ENCODE measurements around the gene SCAF1.
A peak's percentile ranks its signal among the peaks of the same experiment; 100 is the strongest.

SCAF1 gene

DNA sequence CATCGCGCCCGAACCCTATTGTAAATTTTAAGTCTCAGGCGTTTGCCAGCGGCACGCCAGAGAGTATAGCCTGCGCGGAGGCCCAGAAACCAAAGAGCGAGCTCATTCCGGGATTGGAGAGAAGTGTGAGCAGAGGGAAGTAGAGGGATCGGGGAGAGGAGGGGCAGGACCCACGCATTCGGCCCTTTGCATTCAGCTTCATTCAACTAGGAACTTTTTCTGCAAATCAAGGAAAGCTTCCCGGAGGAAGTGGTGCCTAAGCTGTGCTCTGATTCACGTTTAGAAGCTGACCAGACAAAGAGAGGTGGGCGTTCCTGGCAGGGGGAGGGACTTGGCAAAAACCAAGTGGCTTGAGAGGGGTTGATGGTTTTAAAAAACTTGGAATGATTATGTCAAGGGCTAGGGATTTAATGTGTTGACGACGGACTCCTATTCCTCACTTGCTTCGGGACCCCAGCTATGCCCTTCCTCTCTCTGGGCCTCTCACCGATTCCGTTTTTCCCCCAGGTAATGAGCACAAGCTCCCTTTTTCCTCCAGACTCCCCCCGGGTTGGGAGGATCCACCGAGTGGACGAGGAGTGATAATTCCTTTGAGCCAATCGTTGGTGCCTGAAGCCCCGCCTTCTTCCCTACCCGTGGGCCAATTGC, 34.3 kb downstream of the SCAF1 start:
- Mint-ChIP-seq H3K9me3 (no peaks in the 10 kb centered on the region), H3K4me1 (ENCODE audit: low read depth) (peaks cover 50% of the 10 kb centered on the region), H3K4me3 (peak overlapping the region; percentile 92), H3K27ac (peak overlapping the region; percentile 100), H3K36me3 (ENCODE audit: low read depth) (peaks cover 37% of the 10 kb centered on the region), H3K27me3 (no peaks in the 10 kb centered on the region)
- intact Hi-C loops (cut with micrococcal nuclease): loop anchor here (1.0 to 5.0 kb wide), 4 partner anchors 11 to 179 kb away; partner anchors contain the start of genes BCL2L12, IRF3, PRR12 and RPS11

DNA sequence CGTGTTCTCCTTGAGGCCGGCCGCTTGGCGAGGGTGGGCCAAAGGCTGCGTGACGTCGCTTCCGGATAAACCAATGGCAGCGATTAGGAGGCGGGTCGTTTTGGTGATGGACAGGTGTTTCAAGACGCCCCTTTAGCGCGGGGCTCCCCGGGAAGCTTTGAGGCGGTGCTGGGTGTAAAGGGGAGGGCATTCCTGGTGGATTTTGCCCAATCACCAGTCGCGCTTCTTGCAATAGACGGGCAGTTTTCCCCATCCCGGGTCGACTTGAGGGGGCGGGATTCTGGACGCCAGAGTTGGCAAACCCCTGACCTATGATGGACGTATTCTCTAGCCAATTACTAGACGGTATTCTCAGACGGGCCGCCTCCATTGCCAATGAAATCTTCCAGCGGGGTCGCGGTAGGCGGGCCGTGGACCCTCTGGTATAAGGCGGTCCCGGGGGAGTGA, 34.8 kb downstream of the SCAF1 start:
- Mint-ChIP-seq H3K4me1 (ENCODE audit: low read depth) (peaks cover 47% of the 10 kb centered on the region), H3K4me3 (peak overlapping the region; percentile 92), H3K27me3 (no peaks in the 10 kb centered on the region), H3K9me3 (no peaks in the 10 kb centered on the region), H3K27ac (peak overlapping the region; percentile 100), H3K36me3 (ENCODE audit: low read depth) (peaks cover 42% of the 10 kb centered on the region)
- intact Hi-C loops (cut with micrococcal nuclease): loop anchor here (1.0 to 5.0 kb wide), 4 partner anchors 12 to 180 kb away; partner anchors contain the start of genes BCL2L12, IRF3, PRR12 and RPS11

DNA sequence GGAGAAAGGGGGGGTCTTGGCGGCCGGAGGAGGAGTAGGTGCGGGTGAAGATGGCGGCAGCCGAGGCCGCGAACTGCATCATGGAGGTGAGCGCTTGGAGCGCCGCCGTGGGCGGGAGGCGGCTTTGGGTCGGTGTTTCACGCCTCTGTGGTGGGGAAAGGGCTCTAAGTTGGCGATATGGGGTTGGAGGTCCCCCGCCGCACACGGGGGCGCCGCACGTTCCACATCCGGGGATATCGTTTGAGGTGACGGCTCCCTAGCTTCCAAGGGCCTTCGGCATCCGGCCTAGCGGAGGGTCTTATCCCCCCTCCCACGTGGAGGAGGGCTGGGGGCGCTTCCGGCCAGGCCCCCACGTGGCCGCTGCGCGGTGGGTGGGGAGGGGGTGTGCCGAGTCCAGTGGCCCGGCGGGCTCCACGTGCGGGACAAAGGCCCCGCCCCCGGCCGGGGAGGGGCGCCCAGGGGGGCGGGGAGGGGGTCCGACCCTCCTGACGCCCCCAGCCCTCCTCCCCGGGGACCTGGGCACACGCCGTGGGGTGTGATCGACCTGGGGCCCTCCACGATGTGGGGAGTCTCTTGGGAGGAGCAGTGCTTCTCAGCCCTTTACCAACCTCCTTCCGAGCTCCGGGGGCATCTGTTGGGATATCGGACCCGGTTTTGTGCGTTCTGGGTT, 35.4 kb downstream of the SCAF1 start, which contains the start of gene PRMT1:
PRMT1 (plus strand) TSS at position 41 of the 670 bp plus-strand sequence; CDS start at position 51, 10 bp downstream.
- Mint-ChIP-seq H3K4me3 (peak within 1 kb of the TSS; percentile 92), H3K27me3 (no peaks in the 10 kb centered on the region), H3K27ac (peak within 1 kb of the TSS; percentile 100), H3K4me1 (ENCODE audit: low read depth) (peaks cover 42% of the 10 kb centered on the region), H3K36me3 (ENCODE audit: low read depth) (peaks cover 48% of the 10 kb centered on the region), H3K9me3 (no peaks in the 10 kb centered on the region)
- intact Hi-C loops (cut with micrococcal nuclease): loop anchor here (2.0 to 5.0 kb wide), 2 partner anchors 87 to 180 kb away; partner anchors contain the start of genes PRR12 and RPS11

DNA sequence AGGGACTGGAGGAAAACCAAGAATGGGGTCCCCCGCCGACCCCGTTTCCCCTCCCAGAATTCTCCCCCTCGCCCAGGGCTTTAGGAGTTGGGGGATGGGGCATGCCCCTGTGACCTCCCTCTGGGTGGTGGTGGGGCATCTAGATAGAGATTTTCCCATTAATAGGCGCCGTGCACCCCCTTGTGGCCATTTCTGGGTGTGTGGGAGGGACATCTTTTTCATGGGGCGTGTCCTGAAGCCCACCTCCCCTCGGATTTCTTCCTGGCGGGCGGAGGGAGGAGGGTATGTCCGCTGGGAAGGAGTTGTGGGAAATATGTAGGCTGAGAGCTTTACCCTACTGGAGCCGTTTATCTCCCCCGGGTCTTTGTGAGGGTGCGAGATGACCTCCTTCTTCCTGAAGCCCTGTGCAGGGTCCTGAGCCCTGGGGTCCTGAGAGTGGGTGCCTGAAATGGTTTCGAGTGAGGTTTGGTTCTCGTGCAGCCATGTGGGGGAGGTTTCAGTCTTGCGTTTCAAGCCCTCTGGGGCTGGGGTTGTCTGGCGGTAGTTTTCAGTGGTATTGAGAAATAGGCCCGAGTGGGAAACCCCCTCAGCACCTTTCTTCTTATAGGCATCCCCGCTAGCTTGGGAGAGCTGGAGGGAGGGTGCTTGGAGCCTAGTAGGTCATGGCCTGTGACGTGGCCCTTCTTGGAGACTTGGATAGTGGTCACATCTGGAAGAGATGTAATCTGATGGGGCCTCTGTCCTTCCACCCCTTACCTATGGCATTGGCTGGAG, 36.1 kb downstream of the SCAF1 start:
- Mint-ChIP-seq H3K4me1 (ENCODE audit: low read depth) (peaks cover 39% of the 10 kb centered on the region), H3K36me3 (ENCODE audit: low read depth) (peaks cover 55% of the 10 kb centered on the region)
- intact Hi-C loops (cut with micrococcal nuclease): loop anchor here (2.0 to 5.0 kb wide), 2 partner anchors 87 to 181 kb away; partner anchors contain the start of genes PRR12 and RPS11

DNA sequence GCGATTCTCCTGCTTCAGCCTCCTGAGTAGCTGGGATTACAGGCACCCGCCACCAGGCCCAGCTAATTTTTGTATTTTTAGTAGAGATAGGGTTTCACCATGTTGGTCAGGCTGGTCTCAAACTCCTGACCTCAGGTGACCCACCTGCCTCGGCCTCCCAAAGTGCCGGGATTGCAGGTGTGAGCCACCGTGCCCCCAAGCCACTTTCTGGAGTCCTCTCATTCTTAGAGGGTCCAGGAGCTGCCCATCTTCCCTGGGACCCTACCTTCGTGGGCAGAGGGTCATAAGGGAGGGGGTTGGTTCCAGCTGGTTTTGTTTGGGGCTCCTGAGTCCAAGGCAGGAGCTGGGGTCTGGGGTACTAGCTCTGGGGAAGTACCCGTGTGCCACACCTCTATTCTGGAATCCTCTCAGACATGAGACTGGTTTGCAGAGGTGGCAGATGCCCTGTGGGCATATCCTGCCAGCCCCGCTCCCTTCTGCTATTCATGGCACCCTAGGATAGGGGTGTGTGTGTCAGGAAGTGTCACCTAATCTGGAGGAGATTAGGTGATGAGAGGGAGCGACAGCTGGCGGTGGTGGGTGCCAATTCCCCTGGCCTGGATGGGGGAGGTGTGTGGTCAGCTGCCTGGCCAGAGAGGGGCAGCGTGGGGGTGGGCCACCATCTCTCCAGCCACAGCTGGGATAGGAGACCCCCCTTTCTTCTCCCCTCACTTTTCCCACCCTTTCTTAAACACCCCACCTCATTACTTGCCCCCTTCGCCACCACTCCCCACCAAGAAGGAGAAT, 37.2 kb downstream of the SCAF1 start:
- Mint-ChIP-seq H3K4me3 (no peak overlapping the region), H3K9me3 (no peaks in the 10 kb centered on the region), H3K4me1 (ENCODE audit: low read depth) (peaks cover 43% of the 10 kb centered on the region), H3K27me3 (no peaks in the 10 kb centered on the region), H3K27ac (peak overlapping the region; percentile 100), H3K36me3 (ENCODE audit: low read depth) (peaks cover 60% of the 10 kb centered on the region)
- intact Hi-C loops (cut with micrococcal nuclease): loop anchor here (5.0 kb wide), 1 partner anchor 182 kb away; the partner anchor contains the start of gene RPS11

More for the DNA sequence above, 36.1 kb downstream of the SCAF1 start:
- H3K9me3 Mint-ChIP-seq: no peaks in the 10 kb centered on the region
- H3K27me3 Mint-ChIP-seq: no peaks in the 10 kb centered on the region
- peak overlapping the region; percentile 92 for H3K4me3 Mint-ChIP-seq
- H3K27ac Mint-ChIP-seq: peak overlapping the region; percentile 100

DNA sequence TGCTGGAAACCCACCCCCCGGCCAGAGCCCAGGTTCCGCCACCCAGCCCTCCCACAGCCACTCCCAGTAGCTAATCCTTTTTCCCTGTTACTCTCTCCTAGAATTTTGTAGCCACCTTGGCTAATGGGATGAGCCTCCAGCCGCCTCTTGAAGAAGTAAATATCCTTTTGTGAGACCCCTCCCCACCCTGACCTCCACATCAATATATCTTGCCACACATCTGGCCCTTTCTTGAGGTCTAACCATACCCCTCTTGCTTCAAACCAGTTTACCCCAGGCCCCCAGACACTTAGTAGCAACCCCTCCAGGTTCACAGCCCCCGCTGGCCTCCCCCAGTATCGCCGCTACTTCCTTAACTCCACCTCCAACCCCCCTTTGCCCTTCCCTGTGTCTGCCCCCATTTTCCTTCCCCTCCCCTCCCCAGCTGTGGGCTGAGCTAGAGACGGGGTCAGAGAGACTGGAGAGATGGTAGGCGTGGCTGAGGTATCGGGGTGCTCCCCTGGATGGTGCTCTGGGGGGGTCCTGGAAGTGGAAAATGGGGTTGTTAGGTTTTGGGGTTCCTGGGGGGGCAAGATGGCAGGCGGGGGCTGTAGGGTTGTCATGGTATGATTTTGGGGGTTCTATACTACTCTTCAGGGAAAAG, 37.9 kb downstream of the SCAF1 start:
- peaks cover 67% of the 10 kb centered on the region for H3K36me3 Mint-ChIP-seq (ENCODE audit: low read depth)
- H3K9me3 Mint-ChIP-seq: no peaks in the 10 kb centered on the region
- peaks cover 44% of the 10 kb centered on the region for H3K4me1 Mint-ChIP-seq (ENCODE audit: low read depth)
- H3K27me3 Mint-ChIP-seq: no peaks in the 10 kb centered on the region
- no peak overlapping the region for H3K4me3 Mint-ChIP-seq
- intact Hi-C loops (cut with micrococcal nuclease): loop anchor here (5.0 kb wide), 1 partner anchor 183 kb away; the partner anchor contains the start of gene RPS11
- H3K27ac Mint-ChIP-seq: peak overlapping the region; percentile 70

DNA sequence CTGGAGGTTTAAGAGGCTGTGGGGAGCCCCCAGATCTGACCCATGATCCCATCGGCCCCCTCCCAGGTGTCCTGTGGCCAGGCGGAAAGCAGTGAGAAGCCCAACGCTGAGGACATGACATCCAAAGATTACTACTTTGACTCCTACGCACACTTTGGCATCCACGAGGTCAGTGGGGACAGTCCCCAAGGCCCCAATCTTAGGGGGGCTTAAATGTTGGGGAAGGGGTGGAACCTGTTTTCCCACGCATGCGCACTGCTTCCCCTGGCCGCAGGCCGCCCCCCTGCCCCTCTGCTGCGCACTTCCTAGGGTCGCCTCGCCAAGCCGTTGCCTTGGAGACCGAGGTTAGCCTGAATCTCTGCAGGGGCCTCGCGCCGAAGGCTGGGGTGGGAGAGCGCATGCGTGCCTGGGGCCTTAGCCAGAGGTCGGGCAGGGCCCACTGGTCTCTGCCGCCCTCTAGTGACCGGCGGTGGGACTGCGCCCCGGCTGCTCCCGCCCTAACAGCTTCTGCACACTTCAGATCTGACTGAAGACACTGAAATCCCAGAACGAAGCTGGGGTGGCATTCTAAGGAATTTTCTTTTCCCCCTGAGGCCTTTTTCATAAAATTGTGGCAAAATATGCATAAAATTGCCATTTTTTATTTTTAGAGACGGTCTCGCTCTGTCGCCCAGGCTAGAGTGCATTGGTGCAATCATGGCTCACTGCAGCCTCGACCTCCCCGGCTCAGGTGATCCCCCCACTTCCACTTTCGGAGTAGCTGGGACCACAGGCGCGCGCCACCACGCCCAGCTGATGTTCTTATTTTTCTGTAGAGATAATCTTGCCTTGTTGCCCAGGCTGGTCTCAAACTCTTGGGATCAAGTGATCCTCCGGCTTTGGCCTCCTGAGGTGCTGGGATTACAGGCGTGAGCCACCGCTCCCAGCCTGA, 38.7 kb downstream of the SCAF1 start:
- no peaks in the 10 kb centered on the region for H3K27me3 Mint-ChIP-seq
- peaks cover 75% of the 10 kb centered on the region for H3K36me3 Mint-ChIP-seq (ENCODE audit: low read depth)
- peak overlapping the region; percentile 70 for H3K27ac Mint-ChIP-seq
- H3K4me3 Mint-ChIP-seq: no peak overlapping the region
- intact Hi-C loops (cut with micrococcal nuclease): no loop called here
- H3K9me3 Mint-ChIP-seq: no peaks in the 10 kb centered on the region
- peaks cover 44% of the 10 kb centered on the region for H3K4me1 Mint-ChIP-seq (ENCODE audit: low read depth)

DNA sequence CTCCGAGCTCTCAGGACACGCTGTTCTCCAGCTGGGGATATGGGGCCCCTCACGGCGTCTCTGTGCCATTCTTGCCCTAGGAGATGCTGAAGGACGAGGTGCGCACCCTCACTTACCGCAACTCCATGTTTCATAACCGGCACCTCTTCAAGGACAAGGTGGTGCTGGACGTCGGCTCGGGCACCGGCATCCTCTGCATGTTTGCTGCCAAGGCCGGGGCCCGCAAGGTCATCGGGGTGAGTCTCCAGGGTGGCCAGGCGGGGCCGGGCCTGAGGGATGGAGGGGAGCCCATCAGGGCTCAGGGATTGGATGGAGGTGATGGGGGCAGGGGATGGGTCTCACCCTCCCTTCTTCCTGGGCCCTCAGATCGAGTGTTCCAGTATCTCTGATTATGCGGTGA, 39.8 kb downstream of the SCAF1 start:
- H3K4me3 Mint-ChIP-seq: no peak overlapping the region
- no peaks in the 10 kb centered on the region for H3K27me3 Mint-ChIP-seq
- peaks cover 78% of the 10 kb centered on the region for H3K36me3 Mint-ChIP-seq (ENCODE audit: low read depth)
- H3K9me3 Mint-ChIP-seq: no peaks in the 10 kb centered on the region
- H3K27ac Mint-ChIP-seq: no peak overlapping the region
- H3K4me1 Mint-ChIP-seq (ENCODE audit: low read depth): peaks cover 37% of the 10 kb centered on the region
- intact Hi-C loops (cut with micrococcal nuclease): no loop called here

DNA sequence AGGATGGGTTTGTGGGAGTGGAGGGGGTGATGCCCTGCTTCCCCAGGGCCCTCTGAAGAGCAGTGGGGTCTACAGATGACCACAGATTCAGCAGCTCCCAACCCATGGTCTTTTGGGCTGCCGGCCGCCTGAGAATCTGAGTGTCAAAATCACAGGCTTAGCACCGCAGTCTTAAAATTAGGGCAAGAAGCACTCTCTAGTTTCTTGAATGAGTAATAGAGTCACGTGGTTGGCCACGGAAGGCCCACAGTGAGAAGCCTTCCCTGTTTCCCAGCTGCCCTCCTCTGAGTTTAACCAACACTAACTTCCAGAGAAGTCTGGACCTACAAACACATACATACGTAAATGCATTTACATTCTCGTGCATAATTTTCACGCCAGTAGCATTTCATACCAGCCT, 40.3 kb downstream of the SCAF1 start:
- Mint-ChIP-seq H3K9me3 (no peaks in the 10 kb centered on the region), H3K36me3 (ENCODE audit: low read depth) (peaks cover 78% of the 10 kb centered on the region), H3K4me1 (ENCODE audit: low read depth) (peaks cover 42% of the 10 kb centered on the region), H3K27ac (no peak overlapping the region), H3K4me3 (no peak overlapping the region), H3K27me3 (no peaks in the 10 kb centered on the region)
- intact Hi-C loops (cut with micrococcal nuclease): no loop called here

DNA sequence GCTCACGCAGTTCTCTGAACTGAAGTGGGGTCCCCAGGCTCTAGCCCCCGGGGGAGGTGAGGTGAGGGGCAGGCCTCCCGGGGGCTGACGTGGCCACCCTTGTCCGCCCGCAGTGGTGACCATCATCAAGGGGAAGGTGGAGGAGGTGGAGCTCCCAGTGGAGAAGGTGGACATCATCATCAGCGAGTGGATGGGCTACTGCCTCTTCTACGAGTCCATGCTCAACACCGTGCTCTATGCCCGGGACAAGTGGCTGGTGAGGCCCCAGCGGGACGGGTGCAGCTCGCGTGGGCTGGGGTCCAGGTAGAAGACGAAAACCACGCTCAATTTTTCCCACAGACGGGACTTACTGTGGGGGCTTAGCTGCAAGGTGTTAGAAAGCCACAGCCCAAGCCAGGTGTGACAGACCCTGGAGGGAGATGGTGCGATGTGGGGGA, 41.8 kb downstream of the SCAF1 start:
- Mint-ChIP-seq H3K4me3 (no peak overlapping the region), H3K9me3 (no peaks in the 10 kb centered on the region), H3K27me3 (peaks cover 4% of the 10 kb centered on the region), H3K27ac (peak overlapping the region; percentile 57), H3K4me1 (ENCODE audit: low read depth) (peaks cover 44% of the 10 kb centered on the region), H3K36me3 (ENCODE audit: low read depth) (peaks cover 91% of the 10 kb centered on the region)
- intact Hi-C loops (cut with micrococcal nuclease): no loop called here

DNA sequence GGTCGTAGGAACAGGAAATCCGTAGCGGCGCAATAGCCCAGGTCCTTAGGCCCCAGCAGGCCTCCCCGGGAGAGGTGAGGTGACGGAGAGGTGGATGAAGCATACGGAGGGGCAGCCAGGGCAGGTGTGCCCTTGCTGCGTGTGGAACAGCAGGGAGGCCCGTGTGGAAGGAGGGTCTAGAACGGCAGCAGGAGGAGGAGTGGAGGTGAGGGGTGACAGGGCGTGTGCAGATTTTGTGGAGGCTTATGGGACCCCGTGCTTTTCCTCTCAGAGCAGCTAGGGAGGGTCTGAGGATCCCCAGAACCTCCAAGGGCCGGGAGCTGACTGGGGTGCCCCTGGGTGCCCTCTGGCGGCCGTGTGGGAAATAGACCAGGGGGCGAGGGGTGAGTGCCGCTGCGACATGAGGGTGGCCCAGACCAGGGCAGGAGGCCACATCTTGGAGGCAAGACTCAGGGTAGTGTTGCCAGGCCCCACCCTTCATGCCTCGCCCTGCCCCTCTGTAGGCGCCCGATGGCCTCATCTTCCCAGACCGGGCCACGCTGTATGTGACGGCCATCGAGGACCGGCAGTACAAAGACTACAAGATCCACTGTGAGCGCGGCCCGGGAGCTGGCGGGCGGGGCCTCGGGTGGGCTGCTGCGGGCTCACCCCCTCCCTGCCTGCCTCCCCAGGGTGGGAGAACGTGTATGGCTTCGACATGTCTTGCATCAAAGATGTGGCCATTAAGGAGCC, 42.4 kb downstream of the SCAF1 start:
- intact Hi-C loops (cut with micrococcal nuclease): no loop called here

More for the DNA sequence above, 42.4 kb downstream of the SCAF1 start:
- H3K27ac Mint-ChIP-seq: peak overlapping the region; percentile 57
- no peaks in the 10 kb centered on the region for H3K9me3 Mint-ChIP-seq
- peaks cover 10% of the 10 kb centered on the region for H3K27me3 Mint-ChIP-seq
- H3K4me3 Mint-ChIP-seq: no peak overlapping the region
- peaks cover 45% of the 10 kb centered on the region for H3K4me1 Mint-ChIP-seq (ENCODE audit: low read depth)
- H3K36me3 Mint-ChIP-seq (ENCODE audit: low read depth): peaks cover 97% of the 10 kb centered on the region
